ENCODE data around the gene MUC5AC.

DNA sequence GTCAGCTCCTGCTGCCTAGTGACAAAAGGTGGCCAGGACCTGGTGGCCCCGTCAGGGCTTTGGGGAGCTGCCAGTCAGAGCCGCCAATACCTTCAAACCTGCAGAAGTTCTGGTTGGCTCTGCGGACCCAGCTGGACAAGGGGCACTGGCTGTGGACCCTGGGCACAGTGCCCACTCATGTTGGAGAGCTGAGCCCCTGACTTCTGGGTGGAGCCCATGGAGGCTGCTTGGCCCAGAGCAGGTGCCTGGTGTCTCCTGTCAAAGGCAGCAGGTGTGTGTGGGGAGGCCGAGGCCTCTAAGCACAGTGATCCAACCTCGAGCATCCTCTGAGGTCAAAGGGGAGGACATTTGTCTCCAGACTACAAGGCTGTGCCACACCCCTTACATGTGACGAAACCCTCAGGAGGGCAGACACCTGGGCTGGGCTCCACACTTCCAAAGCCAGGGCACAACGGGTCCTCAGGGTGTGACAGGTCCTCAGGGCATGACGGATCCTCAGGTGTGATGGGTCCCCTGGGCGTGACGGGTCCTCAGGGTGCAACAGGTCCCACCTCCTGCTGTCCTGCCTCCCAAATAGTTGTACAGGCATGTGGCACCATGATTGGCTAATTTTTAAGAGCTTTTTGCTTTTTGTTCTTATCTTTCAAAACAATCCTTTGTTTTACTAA lies 46.1 kb upstream of the MUC5AC start:
- TF ChIP-seq, protein P1, sequence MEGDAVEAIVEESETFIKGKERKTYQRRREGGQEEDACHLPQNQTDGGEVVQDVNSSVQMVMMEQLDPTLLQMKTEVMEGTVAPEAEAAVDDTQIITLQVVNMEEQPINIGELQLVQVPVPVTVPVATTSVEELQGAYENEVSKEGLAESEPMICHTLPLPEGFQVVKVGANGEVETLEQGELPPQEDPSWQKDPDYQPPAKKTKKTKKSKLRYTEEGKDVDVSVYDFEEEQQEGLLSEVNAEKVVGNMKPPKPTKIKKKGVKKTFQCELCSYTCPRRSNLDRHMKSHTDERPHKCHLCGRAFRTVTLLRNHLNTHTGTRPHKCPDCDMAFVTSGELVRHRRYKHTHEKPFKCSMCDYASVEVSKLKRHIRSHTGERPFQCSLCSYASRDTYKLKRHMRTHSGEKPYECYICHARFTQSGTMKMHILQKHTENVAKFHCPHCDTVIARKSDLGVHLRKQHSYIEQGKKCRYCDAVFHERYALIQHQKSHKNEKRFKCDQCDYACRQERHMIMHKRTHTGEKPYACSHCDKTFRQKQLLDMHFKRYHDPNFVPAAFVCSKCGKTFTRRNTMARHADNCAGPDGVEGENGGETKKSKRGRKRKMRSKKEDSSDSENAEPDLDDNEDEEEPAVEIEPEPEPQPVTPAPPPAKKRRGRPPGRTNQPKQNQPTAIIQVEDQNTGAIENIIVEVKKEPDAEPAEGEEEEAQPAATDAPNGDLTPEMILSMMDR (conservative IDR thresholded peaks at IDR 0.05 in 1 of 2, IDR thresholded peaks at IDR 0.05 in 1 of 2; ENCODE audit: low read depth in 1 of 2, low read length in 2 of 2) = no peak
- TF ChIP-seq EZH2 (IDR thresholded peaks at IDR 0.05; ENCODE audit: low read length, missing control alignments) = no peak
